NCI-H1092 treated with DMSO at 0.1 percent for 48 hours (cell line): ENCODE data around the gene PTPN1.
"Not testable (repeated sequence)": the region's sequence is repeated elsewhere in the genome, so short reads cannot be mapped to it uniquely, and the experiment has no call there.

ENCODE experiments used
- DNase-seq: peaks from one replicate; lab custom pipeline; 2025; lab: John Stamatoyannopoulos, UW

Gene PTPN1

DNA sequence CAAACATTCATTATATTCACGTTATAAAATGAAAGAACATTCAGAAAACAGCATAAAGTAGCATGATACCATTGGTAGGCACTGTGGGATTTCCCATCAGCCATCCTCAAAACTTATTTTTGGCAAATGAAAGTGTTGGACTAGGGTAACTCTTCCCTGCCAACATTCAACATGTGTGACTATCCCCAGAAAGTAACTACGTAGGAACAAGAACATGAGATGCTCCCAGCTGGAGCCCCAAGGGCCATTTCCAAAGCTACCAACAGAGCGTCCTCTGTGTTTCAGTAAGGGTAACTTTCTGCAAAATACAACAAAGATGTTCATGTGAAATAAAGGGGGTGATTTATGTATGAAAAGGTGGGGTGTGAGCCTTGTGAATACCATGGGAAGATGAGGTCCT lies 28.4 kb upstream of the PTPN1 start:
- no peak for DNase-seq

DNA sequence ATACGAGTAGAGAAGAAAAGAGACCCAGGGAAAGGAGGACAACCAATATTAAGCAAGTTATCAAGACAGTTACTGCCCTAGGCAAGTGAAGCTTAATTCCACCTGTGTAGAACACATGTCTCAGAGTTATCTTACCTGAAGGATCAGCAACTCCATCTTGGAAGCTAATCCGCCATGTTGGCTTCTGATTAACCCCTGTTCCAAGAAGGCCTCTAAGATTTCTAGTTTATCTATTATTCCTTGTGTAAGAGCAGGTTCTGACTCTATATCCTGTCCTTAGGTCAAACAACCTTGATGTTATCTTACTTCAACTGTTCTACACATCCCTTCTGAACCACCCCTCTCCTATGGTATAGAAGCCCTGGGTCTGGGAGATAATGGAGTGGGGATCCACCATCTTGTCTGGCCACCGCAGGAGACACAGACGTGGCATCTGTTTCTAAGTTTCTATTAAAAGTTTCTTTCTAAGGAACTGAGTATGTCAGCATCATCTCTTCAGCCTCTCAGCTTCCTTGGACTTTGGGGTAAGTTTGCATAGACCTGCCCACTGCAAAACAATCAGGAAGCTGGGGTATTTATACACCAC lies 27.7 kb upstream of the PTPN1 start:
- DNase-seq = no peak

DNA sequence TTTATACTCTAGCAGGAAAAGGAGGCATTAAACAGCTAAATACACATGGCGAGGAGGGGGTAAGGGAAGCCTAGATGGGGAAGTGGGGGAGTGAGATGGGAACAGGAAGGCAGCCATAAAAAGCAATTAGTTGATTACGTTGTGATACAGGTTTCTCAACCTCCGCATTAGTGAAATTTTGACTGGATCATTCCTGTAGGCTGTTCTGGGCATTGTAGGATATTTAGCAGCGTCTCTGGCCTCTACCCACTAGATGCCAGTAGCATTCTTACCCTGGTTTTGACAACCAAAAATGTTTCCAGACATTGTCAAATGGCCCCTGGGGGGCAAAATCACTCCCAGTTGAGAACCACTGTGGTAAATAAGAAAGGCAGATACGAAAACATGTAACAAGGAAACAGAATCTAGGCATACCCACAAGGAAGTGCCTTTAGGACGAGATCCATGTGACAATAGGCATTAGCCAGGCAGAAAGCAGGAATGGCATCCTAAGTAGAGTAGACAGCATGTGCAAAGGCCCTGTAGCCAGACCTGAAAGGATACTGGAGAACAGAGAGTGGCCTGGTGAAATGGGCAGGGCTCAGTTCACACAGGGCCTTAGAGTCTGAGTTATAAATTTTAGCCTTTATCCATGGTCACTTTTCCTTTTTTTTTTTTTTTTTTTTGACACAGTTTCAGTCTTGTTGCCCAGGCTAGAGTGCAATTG lies 25.8 kb upstream of the PTPN1 start:
- DNase-seq = no peak

DNA sequence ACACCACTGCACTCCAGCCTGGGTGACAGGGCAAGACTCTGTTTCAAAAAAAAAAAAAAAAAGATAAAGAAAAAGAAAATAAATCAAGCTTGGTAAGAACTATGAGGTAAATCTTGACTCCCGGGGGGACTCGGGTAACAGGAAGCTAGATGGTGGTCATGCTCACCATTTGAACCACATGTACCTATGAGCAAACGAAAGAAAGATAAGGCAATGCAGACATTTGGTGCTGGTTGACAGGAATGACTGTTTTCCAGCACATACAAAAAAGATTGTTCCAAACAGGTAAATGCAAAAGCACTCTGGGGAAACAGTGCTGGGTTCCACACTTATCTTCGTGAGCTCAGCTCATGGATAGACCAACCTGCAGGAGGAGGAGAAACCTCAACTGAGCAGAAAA lies 22.8 kb upstream of the PTPN1 start:
- DNase-seq = no peak

DNA sequence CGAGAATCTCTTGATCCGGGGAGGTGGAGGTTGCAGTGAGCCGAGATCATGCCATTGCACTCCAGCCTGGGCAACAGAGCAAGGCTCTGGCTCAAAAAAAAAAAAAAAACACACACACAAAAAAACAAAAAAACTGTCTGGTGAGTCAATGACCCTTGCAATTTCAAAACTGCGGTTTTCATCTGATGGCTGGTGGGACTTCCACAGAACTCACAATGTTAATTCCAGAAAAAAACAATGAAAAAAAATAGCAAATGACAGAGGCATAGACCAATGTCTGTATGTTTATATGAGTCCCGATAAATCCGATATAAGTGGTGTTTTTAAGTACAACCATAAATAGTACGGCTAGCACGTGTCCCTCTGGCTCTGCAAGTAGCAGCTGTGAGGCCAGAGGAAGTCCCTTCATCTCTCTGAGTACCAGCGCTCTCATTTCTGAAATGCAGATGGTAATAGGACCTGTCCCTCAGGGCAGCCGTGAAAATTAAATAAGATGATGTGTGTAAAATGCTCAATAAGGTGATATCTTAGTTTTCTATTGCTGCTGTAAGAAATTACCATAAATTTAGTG lies 21.9 kb upstream of the PTPN1 start:
- no peak for DNase-seq

DNA sequence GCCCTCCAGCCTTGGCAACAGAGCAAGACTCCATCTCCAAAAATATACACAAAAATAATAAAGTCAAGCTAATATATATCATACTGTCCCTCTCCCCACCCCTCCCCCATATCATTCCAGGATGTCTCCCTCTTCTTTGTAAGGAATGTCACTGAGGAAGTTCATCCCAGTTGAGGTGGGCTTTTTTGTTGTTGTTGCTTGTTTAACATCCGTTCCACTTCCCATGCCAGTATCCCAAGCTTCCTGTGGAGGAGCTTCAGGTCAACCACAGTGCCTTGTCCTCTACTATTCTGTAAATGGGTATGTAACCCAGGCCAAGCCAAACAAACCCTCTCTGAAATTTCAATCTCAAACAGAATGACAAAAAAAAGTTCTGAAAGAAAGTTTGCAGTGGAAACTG lies 19.0 kb upstream of the PTPN1 start:
- no peak for DNase-seq

DNA sequence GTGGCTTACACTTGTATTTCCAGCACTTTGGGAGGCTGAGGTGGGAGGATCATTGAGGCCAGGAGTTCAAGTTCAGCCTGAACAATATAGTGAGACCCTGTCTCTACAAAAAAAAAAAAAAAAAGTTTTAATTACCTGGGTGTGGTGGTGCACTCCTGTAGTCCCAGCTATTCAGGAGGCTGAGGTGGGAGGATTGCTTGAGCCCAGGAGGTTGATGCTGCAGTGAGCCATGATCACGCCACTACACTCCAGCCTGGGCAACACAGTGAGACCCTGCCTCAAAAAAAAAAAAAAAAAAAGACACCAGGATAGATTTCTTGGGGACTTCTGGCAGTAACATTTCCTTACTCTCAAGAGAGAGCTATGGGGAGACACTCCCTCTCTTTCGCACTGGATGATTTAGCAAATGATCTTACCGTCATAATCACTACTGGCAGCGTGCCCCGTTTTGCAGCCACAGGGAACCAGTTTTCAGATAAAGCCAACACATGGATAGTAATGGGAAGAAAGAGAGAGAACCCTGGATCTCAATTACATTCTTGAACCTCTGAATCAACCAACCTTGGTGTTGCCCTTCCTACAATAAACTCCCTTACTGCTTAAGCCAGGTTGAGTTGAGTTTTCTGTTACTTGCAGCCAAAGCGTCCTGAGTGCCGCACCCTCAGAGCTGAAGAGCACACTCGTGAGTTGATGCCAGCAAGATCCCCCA lies 18.1 kb upstream of the PTPN1 start:
- no peak for DNase-seq

DNA sequence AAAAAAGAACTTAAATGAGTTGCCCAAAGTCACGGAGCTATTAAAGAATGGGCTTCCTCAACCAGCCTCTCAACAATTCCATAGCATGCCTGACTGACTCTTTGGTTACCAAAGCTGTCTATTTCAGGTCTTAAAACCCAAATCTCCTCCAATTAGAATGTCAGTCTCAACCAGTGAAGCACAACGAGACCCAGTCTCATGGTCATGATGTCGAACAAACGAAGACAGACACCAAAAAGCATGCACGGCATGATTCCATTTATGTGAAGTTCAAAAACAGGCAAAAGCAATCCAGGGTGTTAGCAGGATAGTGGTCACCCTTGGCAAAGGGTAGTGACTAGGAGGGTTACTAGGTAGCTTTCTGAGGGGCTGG lies 16.3 kb upstream of the PTPN1 start:
- DNase-seq = no peak

DNA sequence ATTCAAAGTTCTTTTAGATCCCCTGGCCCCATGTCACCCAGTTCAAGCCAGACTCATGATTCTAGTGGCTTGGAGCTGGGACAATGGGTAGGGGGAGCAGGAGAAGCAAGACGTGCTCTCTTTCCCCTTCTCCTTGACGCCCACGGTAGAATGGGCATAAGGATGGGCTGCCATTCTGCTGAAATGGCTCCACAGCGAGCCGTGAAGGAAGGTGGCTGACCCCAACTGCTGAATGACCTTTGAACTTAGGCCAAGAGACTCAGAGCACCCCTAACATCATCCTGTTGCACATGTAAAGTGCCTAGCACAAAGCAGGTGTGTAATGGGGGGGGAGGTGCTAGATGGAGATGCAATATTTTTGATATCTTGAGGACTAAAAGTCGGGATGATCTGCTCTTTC lies 15.8 kb upstream of the PTPN1 start:
- no peak for DNase-seq

DNA sequence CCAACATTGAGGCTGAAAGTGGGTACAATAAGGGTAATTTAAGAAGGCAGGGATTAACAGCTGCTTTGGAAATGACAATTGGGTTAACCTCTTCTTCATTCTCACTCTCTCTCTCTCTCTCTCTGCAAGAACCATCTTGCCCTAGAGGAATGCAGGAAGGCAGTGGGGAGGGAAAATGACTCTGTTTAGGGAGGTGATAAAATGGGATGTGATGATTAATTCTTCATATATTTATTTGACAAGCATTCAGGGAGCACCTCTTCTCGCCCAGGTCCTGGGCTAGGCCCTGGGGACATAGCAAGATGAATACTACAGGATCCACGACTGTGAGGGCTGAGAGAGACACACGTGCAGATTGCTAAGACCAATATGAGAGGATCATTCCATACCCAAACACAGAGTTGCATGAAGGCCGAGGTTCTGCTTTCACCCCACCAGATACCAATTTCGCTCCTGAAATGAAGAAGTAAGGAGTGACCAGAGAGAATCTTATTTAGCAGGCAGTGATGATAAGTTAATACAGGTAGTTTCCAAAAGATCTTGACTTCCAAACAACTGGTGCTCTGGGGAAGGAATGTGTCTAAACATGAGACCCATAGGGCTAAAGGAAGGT lies 13.3 kb upstream of the PTPN1 start:
- DNase-seq = no peak

DNA sequence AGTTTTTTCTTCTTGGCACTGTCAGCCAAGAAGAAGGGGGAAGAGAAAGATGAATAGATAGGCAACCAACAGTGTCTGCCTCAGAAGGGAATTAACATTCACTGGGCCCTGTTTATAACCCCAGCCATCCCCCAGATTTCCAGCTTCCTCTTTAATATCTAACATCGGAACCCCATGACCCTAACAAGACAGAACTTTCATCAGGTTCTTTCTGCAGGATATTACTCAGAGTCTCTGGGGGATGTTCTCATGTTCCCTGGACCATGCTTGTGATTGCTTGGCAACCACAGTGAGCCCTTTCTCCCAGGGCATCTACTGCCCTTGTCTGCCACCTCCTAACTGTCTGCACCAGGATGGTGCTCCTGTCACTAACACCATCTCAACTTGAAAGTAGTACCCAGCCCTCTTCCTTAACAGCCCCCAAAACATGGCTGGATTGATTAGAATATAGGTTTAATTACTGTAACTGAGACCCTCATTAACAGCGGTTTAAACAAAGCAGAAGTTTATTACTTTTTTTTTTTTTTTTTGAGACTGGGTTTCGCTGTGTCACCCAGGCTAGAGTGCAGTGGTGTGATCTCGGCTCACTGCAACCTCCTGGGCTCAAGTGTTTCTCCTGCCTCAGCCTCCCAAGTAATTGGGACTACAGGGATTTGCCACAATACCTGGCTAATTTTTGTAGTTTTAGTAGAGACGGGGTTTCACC lies 12.0 kb upstream of the PTPN1 start:
- no peak for DNase-seq

DNA sequence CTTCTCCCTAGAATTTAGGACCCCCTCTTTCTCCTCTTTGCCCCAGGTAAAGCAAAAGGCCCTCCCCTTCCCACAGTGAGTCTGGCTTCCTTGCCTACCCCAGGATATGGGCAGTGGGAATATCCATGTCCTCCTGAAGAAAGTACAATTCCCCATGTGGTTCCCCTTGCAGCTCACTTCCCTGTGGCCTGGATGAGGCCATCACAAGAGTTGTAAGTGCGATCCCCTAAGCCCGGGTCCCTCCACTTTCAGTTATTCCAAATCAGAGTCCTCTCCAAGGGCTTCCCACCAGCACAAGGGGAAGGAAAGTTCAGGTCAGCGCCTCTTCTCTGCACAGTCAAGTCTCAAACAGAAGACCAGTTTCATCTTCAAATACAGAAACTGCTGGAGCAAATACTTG lies 10.2 kb upstream of the PTPN1 start:
- DNase-seq = no peak

DNA sequence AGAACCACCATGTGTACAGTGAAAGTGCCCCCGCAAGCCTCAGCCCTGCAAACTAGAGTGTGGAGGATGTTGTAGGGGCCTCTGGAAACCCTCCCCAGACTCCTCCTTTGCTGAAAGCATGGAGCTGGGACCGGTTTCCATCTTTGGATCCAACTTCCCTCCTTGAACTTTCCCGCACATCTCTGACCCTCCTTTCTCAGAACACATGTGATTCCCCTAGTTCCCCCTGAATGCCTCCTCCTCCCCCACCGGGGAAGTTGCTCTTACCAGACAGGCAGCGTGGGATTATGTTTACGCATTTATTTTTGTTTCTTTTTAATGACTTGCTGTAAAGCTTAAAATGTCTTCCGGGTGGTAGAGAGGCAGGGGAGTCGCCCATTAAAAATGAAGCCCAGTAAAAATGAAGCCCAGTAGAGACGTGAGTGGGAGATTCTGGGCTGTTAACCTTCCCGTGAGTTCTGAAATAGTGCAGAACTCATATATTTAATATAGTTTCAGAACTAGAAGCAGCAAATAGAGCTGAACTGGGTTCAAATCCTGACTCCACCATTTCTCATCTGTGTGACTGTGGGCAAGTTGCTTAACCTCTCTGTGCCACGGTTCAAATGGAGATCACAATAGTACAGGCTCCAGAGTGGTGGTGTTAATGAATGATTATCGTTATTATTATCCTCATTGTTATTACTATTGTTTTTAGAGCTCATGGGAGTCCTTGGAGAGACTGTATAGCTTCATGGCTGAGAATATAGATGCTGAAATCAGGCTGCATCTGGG lies 8.0 kb upstream of the PTPN1 start:
- DNase-seq = no peak

DNA sequence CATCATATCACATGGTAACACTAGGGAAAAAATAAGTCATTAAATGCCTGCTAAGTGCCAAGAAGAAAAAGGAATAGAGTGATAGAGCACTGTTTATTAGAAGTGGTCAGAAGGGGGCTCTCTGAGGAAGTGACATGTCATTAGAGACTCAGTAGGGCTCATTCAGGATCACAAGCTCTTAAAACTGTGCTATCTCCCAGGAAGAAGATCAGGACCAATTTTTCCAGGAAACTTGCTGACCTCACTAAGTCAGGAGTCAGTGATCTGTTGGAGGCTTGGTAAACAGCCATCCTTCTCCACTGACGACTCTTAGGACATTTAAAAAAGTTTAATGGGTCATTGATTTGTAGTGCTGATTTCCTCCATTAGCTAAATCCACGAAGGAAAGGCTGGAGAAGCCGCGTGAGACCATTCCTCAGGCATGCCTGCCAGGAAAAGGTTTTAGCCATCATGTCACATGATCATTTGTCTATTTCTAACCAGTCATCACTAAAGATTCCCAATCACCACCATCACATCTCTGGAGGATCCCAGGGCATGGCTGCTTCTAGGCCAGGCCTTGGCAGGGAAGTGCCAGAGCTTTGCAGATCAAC lies 5.9 kb upstream of the PTPN1 start:
- no peak for DNase-seq

DNA sequence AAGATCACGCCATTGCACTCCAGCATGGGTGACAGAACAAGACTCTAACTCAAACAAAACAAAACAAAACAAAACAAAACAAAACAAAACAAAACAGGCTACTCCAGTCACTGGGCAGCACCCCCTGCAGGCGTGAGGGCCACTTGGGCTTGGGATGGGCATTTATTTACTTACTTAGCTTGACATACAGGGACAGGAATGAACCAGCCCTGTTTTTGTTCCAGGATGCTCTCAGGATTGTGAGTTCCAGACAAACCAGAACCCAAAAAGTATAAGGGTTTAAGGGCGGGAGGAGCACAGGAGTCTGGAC lies 4.0 kb upstream of the PTPN1 start:
- no peak for DNase-seq

DNA sequence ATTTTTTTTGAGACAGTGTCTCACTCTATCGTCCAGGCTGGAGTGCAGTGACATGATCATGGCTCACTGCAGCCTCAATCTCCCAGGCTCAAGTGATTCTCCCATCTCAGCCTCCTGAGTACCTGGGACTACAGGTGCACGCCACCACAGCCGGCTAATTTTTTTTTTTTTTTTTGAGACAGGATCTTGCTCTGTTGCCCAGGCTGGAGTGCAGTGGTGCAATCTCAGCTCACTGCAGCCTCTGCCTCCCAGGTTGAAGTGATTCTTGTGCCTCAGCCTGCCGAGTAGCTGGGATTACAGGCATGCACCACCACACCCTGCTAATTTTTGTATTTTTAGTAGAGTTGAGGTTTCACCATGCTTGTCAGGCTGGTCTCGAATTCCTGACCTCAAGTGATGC lies 2.4 kb upstream of the PTPN1 start:
- not testable (repeated sequence) for DNase-seq

DNA sequence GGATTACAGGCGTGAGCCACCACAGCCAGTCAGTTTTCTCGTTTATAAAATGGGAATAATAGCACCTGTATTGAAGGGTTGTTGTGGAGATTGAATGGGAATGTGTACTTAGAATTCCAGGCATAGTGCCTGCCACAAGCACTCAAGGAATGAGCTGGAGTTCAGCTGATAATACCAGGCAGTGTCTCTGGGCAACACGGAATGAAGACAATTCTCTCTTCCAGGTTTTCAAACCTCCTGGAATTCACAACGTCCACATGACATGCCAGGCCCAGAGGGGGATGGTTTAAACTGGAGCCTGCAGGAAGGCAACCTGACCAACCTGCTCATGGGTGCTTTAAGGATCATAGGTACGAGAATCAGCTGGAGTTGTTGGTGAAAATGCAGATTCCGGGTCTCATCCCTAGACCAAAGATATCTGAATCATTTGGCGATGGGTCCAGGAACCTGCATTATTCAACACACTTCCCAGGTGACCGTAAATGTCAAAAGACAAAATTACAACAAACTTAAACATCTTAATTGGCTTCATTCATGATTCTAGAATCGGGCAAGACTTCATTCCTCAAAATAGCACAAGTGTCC lies 1.9 kb upstream of the PTPN1 start:
- DNase-seq = no peak

DNA sequence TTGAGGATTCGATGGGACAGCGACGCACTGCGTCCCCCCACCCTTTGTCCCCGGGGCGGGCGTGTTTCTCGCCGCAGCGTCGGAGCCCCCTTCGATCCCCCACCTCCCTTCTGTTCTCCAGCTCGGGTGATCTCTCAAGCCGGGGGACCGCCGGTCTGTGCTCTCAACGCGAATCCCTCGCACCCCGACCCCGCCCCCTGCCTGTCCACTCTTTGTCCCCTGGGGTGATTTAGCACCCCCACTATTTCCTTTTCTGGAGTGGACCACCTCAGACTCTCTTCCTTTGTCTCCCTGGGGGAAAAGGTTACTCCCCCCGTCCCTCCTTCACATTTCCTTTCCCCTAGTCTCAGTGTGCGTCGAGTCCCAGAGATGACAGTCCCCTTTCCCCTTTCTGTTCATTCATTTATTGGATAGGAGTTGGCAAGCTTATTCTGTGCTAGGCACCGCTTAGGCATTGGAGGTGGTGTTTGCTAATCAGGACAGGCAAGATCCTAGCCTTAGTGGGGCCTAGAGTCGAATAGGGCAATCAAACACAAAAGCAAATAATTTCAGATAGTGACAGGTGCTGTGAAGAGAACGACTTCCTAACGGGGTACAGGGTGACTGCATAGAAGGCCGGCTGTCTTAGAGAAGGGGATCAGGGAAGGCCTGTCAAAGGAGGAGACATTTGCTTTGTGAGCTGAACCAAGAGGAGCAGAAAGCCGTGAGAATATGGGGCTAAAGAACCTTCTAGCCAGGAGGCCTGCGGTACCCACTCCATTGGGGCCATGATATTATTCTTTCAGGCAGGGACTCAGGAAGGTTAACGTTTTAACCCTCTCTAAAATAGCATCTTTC lies 741 bp downstream of the PTPN1 start:
- DNase-seq = peak; percentile 19

DNA sequence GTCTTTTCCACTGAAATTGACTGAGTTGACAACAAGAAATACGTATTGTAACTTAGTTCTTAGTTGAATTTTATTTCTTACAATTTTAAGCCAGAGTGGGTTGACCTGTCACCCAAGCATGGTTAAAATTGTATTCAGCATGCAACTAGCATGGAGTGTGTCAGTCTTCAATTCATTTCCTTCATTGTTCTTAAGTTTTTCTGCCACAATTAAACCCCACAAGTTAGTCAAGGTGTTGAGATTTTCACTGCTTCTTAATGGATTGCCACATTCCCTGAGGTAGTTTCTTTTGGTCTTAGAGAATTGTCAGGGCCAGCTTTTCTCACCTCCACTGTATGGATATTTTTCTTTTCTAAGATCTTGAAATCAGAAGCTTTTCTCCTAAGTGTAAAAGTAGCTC lies 2.1 kb downstream of the PTPN1 start:
- no peak for DNase-seq
